OCI-LY7 (cell line): ENCODE measurements around the gene TBC1D13.

Experiments used
- CTCF ChIP-seq: fragments of 200-600 bp; sonication (generic); conservative IDR thresholded peaks from 2 replicates; pipeline ENCODE4 v1.5.1; 2014; ENCODE audit warnings: mild to moderate bottlenecking, antibody characterized with exemption, low read length, moderate library complexity, mixed read lengths
- EZH2phosphoT487 ChIP-seq: fragments of 200-600 bp; sonication (generic); IDR thresholded peaks from 2 replicates; pipeline ENCODE4 v1.6.1; 2018; ENCODE audit warnings: low read depth, borderline replicate concordance, mild to moderate bottlenecking, mixed run types, antibody characterized with exemption, low read length, moderate library complexity, mixed read lengths

DNA sequence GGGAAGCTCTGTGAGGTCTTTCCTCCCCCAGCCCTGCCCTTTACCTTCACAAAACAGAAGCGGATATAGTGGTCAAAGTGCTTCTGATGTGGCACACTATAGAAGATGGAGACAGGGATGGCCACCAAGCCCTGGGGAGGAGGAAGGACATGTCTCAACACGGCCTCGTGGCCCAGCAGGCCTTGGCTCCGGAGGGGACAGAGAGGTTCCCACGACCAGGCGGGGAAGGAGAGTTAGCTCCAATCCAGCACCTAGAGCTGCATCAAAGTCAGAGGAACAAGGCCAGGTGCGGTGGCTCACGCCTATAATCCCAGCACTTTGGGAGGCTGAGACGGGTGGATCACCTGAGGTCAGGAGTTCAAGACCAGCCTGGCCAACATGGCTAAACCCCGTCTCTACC is 46.6 kb downstream of the TBC1D13 start:
- TF ChIP-seq CTCF, result no peak
- no peak for TF ChIP-seq EZH2phosphoT487
